GM18511 (cell line): ENCODE results near the gene RNF150.
"Not testable (repeated sequence)": the region's sequence is repeated elsewhere in the genome, so short reads cannot be mapped to it uniquely, and the experiment has no call there.

Source experiments
- ATAC-seq: cut with Tn5 transposase; IDR thresholded peaks from one replicate; pipeline ENCODE4 v1.9.1; 2021; ENCODE audit warnings: mild to moderate bottlenecking, moderate library complexity; ENCODE audit not compliant: unreplicated experiment

The RNF150 gene

GRCh38 chr4:141078871-141079270 lies 54.4 kb downstream of the RNF150 start:
- no peak for ATAC-seq

- ATAC-seq: no peak
These were observed 55.6 kb downstream of the RNF150 start for GRCh38 chr4:141077611-141078225.

- no peak for ATAC-seq
These were observed 57.7 kb downstream of the RNF150 start for GRCh38 chr4:141075553-141075952.

GRCh38 chr4:141074098-141074878 lies 59.0 kb downstream of the RNF150 start:
- ATAC-seq: no peak

GRCh38 chr4:141066690-141067089 lies 66.6 kb downstream of the RNF150 start:
- ATAC-seq: no peak

GRCh38 chr4:141065872-141066271 lies 67.4 kb downstream of the RNF150 start:
- no peak for ATAC-seq

GRCh38 chr4:141062651-141063050 lies 70.6 kb downstream of the RNF150 start:
- no peak for ATAC-seq

- ATAC-seq: no peak
These were observed 74.4 kb downstream of the RNF150 start for GRCh38 chr4:141058591-141059512.

GRCh38 chr4:141057582-141057981 lies 75.7 kb downstream of the RNF150 start:
- no peak for ATAC-seq

GRCh38 chr4:141056473-141056872 lies 76.8 kb downstream of the RNF150 start:
- no peak for ATAC-seq

- no peak for ATAC-seq
These were observed 78.8 kb downstream of the RNF150 start for GRCh38 chr4:141054446-141054845.

- ATAC-seq: not testable (repeated sequence)
These were observed 82.3 kb downstream of the RNF150 start for GRCh38 chr4:141050999-141051398.

- no peak for ATAC-seq
These were observed 85.9 kb downstream of the RNF150 start for GRCh38 chr4:141047228-141047884.

GRCh38 chr4:141046255-141046654 lies 87.0 kb downstream of the RNF150 start:
- ATAC-seq: no peak

- ATAC-seq: no peak
These were observed 87.4 kb downstream of the RNF150 start for GRCh38 chr4:141045848-141046247.

GRCh38 chr4:141041021-141041476 lies 92.2 kb downstream of the RNF150 start:
- no peak for ATAC-seq

- no peak for ATAC-seq
These were observed 94.1 kb downstream of the RNF150 start for GRCh38 chr4:141039156-141039555.

GRCh38 chr4:141038428-141038827 lies 94.8 kb downstream of the RNF150 start:
- ATAC-seq: no peak

GRCh38 chr4:141037446-141037845 lies 95.8 kb downstream of the RNF150 start:
- ATAC-seq: no peak

- no peak for ATAC-seq
These were observed 96.5 kb downstream of the RNF150 start for GRCh38 chr4:141036786-141037185.

GRCh38 chr4:141035920-141036319 lies 97.3 kb downstream of the RNF150 start:
- ATAC-seq: no peak
